HCT116 (cell line): ENCODE results near the gene HOXA11.

ENCODE experiments used
- CEBPB ChIP-seq: IDR thresholded peaks from 2 replicates; pipeline ENCODE4 v1.6.1; 2012; ENCODE audit warnings: low read depth
- EZH2phosphoT487 ChIP-seq: fragments of 200-600 bp; IDR thresholded peaks from 2 replicates; pipeline ENCODE4 v1.6.1; 2018; ENCODE audit warnings: antibody characterized with exemption, borderline replicate concordance
- POLR2A ChIP-seq: IDR thresholded peaks from 2 replicates; pipeline ENCODE4 v1.7.0; 2011; ENCODE audit warnings: borderline replicate concordance; ENCODE audit not compliant: insufficient read depth, insufficient read length; ENCODE audit errors: extremely low read depth
- POLR2AphosphoS5 ChIP-seq: IDR thresholded peaks from 2 replicates; pipeline ENCODE4 v1.6.1; 2011; ENCODE audit warnings: mild to moderate bottlenecking, low read depth, low read length, moderate library complexity
- SP1 ChIP-seq: IDR thresholded peaks from 2 replicates; pipeline ENCODE4 v1.6.1; 2012; ENCODE audit warnings: low read depth
- SRF ChIP-seq: IDR thresholded peaks from 2 replicates; pipeline ENCODE4 v1.6.1; 2012; ENCODE audit warnings: low read depth
- YY1 ChIP-seq: IDR thresholded peaks from 2 replicates; pipeline ENCODE4 v1.6.1; 2011; ENCODE audit warnings: low read length, low read depth, moderate library complexity, mild to moderate bottlenecking; ENCODE audit not compliant: insufficient replicate concordance; ENCODE audit errors: extremely low read depth
- TF ChIP-seq, protein P1 (sequence below), 3 experiments: fragments of 200-600 bp in 1 of 3; sonication (generic) in 1 of 3; IDR thresholded peaks in 2 of 3; conservative IDR thresholded peaks in 1 of 3; 2 replicates each; pipeline ENCODE4 v1.5.1; 2012 to 2017; ENCODE audit warnings: low read depth in 2 of 3, low read length in 2 of 3, antibody characterized with exemption in 1 of 3, borderline replicate concordance in 1 of 3, control low read depth in 1 of 3, mild to moderate bottlenecking in 1 of 3, mixed read lengths in 1 of 3, mixed run types in 1 of 3, moderate library complexity in 1 of 3; ENCODE audit not compliant: insufficient read depth in 1 of 3
- TF ChIP-seq, protein P2 (sequence below): IDR thresholded peaks from 2 replicates; pipeline ENCODE4 v1.6.1; 2012; ENCODE audit warnings: low read depth

DNA sequence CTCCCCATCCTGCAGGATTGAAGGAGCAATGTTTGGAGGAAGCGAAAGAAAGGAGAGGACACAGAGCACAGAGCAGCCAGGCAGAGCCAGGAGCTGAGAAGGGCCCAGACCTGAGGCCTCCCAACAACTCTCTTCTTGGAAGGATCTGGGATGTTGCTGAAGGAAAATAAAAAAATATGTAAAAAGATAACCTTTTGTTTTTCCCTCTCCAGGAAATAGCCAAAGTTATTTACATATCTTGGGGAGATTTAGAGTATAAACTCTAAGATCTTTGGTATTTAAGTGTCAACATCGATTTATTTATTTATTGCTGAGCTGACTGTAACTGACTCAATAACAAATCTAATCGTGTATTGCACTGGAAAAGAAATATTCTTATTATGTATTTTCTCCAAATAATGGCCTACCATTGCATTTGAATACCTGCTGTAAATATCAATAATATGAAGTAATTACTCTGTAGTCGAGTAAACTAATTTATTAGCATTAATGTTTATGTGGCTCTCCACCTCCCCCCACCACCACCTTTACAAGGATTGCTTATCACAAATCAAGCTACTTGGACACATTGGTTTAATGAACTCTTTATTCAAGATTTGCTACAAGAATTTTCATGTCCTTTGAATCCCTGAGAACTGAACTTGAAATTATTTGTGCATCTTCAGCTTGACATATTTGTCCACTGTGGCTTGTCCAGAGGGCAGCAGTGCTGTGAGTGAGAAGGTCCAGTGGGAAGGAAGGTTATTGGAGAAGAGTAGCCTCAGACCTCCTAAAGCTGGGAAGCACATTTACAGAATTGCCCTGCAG, 1.8 kb upstream of the HOXA11 start:
- TF ChIP-seq, protein P1, sequence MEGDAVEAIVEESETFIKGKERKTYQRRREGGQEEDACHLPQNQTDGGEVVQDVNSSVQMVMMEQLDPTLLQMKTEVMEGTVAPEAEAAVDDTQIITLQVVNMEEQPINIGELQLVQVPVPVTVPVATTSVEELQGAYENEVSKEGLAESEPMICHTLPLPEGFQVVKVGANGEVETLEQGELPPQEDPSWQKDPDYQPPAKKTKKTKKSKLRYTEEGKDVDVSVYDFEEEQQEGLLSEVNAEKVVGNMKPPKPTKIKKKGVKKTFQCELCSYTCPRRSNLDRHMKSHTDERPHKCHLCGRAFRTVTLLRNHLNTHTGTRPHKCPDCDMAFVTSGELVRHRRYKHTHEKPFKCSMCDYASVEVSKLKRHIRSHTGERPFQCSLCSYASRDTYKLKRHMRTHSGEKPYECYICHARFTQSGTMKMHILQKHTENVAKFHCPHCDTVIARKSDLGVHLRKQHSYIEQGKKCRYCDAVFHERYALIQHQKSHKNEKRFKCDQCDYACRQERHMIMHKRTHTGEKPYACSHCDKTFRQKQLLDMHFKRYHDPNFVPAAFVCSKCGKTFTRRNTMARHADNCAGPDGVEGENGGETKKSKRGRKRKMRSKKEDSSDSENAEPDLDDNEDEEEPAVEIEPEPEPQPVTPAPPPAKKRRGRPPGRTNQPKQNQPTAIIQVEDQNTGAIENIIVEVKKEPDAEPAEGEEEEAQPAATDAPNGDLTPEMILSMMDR (IDR thresholded peaks at IDR 0.05 in 2 of 3, conservative IDR thresholded peaks at IDR 0.05 in 1 of 3; ENCODE audit: borderline replicate concordance in 1 of 3, insufficient read depth in 1 of 3, low read depth in 2 of 3, low read length in 2 of 3) = no peak
- TF ChIP-seq YY1 (no peak), POLR2AphosphoS5 (no peak), POLR2A (no peak), CEBPB (no peak), SP1 (no peak), EZH2phosphoT487 (no peak), SRF (no peak)
- TF ChIP-seq, protein P2, sequence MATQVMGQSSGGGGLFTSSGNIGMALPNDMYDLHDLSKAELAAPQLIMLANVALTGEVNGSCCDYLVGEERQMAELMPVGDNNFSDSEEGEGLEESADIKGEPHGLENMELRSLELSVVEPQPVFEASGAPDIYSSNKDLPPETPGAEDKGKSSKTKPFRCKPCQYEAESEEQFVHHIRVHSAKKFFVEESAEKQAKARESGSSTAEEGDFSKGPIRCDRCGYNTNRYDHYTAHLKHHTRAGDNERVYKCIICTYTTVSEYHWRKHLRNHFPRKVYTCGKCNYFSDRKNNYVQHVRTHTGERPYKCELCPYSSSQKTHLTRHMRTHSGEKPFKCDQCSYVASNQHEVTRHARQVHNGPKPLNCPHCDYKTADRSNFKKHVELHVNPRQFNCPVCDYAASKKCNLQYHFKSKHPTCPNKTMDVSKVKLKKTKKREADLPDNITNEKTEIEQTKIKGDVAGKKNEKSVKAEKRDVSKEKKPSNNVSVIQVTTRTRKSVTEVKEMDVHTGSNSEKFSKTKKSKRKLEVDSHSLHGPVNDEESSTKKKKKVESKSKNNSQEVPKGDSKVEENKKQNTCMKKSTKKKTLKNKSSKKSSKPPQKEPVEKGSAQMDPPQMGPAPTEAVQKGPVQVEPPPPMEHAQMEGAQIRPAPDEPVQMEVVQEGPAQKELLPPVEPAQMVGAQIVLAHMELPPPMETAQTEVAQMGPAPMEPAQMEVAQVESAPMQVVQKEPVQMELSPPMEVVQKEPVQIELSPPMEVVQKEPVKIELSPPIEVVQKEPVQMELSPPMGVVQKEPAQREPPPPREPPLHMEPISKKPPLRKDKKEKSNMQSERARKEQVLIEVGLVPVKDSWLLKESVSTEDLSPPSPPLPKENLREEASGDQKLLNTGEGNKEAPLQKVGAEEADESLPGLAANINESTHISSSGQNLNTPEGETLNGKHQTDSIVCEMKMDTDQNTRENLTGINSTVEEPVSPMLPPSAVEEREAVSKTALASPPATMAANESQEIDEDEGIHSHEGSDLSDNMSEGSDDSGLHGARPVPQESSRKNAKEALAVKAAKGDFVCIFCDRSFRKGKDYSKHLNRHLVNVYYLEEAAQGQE = no peak
